Astrocyte (in vitro differentiated cells and primary cell): Measurements from ENCODE around the gene DQX1.

Source experiments
- EZH2 ChIP-seq: IDR thresholded peaks from 2 replicates; pipeline ENCODE4 v1.6.1; 2012; ENCODE audit warnings: mild to moderate bottlenecking, low read length, inconsistent platforms; ENCODE audit not compliant: insufficient read depth
- TF ChIP-seq, protein P1 (sequence below): IDR thresholded peaks from 2 replicates; pipeline ENCODE4 v1.5.1; 2011; ENCODE audit warnings: low read depth, mild to moderate bottlenecking, inconsistent platforms, low read length, moderate library complexity; ENCODE audit not compliant: insufficient read depth

DNA sequence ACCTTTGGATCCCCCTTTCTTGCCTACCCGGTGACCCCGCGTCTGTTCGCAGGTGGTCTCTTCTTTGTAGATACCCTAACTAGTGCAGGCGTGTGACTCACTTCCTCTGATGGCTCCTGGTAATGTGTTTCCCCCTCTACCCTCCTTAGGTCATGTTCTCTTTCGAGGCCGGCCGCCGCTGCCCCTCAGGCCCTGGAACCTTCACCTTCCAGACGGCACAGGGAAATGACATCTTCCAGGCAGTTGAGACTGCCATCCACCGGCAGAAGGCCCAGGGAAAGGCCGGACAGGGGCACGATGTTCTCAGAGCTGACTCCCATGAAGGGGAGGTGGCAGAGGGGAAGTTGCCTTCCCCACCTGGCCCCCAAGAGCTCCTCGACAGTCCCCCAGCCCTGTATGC, 30.1 kb upstream of the DQX1 start:
- TF ChIP-seq EZH2, result no peak
- TF ChIP-seq, protein P1, sequence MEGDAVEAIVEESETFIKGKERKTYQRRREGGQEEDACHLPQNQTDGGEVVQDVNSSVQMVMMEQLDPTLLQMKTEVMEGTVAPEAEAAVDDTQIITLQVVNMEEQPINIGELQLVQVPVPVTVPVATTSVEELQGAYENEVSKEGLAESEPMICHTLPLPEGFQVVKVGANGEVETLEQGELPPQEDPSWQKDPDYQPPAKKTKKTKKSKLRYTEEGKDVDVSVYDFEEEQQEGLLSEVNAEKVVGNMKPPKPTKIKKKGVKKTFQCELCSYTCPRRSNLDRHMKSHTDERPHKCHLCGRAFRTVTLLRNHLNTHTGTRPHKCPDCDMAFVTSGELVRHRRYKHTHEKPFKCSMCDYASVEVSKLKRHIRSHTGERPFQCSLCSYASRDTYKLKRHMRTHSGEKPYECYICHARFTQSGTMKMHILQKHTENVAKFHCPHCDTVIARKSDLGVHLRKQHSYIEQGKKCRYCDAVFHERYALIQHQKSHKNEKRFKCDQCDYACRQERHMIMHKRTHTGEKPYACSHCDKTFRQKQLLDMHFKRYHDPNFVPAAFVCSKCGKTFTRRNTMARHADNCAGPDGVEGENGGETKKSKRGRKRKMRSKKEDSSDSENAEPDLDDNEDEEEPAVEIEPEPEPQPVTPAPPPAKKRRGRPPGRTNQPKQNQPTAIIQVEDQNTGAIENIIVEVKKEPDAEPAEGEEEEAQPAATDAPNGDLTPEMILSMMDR, result no peak
